KOPT-K1 (cell line): ENCODE results near the gene CD69.
A peak's percentile ranks its signal among the peaks of the same experiment; 100 is the strongest.

Source experiments
- H3K27ac ChIP-seq: fragments of 200-600 bp; sonication (generic); 2 replicates; pipeline ENCODE4 v1.5.1; 2016; ENCODE audit warnings: antibody characterized with exemption, mild to moderate bottlenecking, low read depth, low read length; ENCODE audit not compliant: poor library complexity, severe bottlenecking
- H3K36me3 ChIP-seq: fragments of 200-600 bp; sonication (generic); 2 replicates; pipeline ENCODE4 v1.5.1; 2017; ENCODE audit warnings: antibody characterized with exemption, mild to moderate bottlenecking, low read length, moderate library complexity; ENCODE audit not compliant: insufficient read depth
- H3K9me3 ChIP-seq: fragments of 200-600 bp; sonication (generic); 2 replicates; pipeline ENCODE4 v1.5.1; 2017; ENCODE audit warnings: antibody characterized with exemption, low read length, mild to moderate bottlenecking; ENCODE audit not compliant: insufficient read depth, poor library complexity, severe bottlenecking

CD69 gene

GRCh38 chr12:9760699-9761418, at the start of gene CD69:
Gene CD69 (minus strand): TSS chr12:9760901. CDS start chr12:9760820, 81 bp downstream.
- Histone ChIP-seq H3K27ac (peak within 1 kb of the TSS; percentile 94), H3K9me3 (no peaks in the 10 kb centered on the region), H3K36me3 (peaks cover 10% of the 10 kb centered on the region)

DNA sequence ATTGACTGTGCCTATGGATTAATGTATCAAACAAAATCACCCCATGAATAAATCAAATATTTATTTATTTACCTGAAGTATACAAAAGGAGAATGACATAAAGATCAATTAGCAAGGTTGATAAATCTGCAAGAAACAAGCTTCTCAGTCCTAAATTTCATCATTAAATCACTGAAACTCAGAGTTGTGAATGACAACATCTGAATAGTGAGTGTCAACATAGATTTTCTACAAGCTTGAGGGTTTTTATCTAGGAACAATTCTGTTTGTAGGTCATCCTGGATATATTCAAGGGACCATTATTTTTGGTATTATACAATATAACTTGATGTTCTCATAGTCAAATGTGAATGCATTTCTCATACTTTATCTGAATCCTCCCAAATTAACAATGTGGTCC, 49.2 kb upstream of the CD69 start:
- Histone ChIP-seq H3K27ac (no peak overlapping the region), H3K36me3 (no peaks in the 10 kb centered on the region), H3K9me3 (no peaks in the 10 kb centered on the region)

DNA sequence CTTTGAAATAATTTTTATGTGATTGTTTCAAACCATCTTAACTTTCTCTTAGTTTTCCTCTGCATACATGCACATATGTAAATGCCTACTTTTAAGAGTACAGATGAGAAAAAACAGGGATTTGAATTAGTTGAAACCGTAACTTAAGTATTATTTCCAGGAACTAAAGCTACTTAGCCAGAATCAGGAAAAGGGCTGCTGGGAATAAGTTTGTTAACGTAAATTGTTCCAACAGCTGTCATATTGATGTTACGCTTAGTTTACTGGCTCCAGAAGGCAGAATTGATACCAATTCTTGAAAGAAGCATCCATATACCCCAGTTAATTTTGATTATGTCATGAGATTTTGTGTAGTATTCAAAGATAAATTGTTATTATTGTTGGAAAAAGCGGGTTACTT, 48.6 kb upstream of the CD69 start:
- H3K9me3 ChIP-seq: no peaks in the 10 kb centered on the region
- H3K27ac ChIP-seq: no peak overlapping the region

GRCh38 chr12:9808504-9808903, 47.8 kb upstream of the CD69 start:
- Histone ChIP-seq H3K27ac (no peak overlapping the region), H3K9me3 (no peaks in the 10 kb centered on the region), H3K36me3 (no peaks in the 10 kb centered on the region)

More for the DNA sequence above, 48.6 kb upstream of the CD69 start:
- no peaks in the 10 kb centered on the region for H3K36me3 ChIP-seq

GRCh38 chr12:9806714-9807113, 46.0 kb upstream of the CD69 start:
- Histone ChIP-seq H3K27ac (no peak overlapping the region), H3K9me3 (no peaks in the 10 kb centered on the region), H3K36me3 (no peaks in the 10 kb centered on the region)

DNA sequence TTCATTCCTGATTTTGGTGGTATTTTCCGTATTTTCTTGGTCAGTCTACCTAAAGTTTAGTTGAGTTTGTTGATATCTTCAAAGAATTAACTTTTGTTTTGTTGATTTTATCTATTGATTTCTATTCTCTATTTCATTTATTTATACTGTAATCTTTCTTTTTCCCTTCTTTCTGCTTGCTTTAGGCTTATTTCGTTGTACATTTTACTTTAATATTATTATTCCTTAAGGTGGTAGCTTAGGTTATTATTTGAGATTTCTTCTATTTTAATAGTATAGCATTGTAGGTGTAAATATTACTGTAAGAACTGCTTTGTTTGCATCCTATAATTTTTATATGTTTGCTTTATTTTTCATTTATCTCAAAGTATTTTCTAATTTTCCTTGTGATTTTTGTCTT, 45.2 kb upstream of the CD69 start:
- Histone ChIP-seq H3K36me3 (no peaks in the 10 kb centered on the region), H3K27ac (no peak overlapping the region), H3K9me3 (no peaks in the 10 kb centered on the region)

- H3K36me3 ChIP-seq: no peaks in the 10 kb centered on the region
- H3K27ac ChIP-seq: no peak overlapping the region
- no peaks in the 10 kb centered on the region for H3K9me3 ChIP-seq
Observed at GRCh38 chr12:9799961-9800360, 39.3 kb upstream of the CD69 start.

DNA sequence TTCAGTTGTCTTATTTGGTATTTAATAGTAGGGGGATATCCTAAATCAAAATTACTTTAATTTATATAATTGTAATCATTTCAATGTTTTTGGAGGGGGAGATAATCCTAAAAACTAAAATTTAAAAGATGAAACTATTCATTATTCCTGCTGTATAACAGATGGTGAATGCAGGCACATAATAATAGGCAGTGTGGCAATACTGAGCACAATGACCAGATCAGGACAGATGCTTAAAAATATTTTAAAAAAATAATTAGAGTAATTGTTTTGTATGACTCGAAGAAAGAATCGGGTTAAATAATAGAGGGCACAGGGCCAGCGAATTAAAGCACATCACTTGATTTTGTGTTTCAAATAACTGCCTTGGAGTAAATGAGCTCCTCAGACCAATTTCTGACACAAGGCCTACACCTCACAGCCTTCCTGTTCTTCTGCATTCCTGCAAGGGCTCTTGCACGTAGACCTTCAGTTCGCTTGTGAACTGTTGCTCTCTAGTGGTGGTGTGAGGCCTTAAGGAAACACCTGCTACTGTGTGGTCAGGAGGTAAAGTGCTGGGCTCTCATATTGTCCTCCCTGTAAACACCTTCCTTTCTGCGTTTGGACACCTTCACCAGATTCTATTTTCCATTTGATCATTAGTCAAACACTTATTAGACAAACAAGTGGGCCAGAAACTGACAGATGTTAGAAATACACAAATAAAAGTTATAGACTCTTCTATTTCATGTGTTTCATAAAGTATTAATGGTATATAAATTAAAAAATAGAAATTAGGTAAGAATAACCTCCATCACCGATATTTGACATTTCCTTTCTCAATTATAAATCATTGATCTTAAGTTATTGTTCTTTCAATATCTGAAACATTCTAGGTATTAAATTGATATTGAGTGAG, 37.3 kb upstream of the CD69 start:
- Histone ChIP-seq H3K27ac (peak overlapping the region; percentile 75), H3K9me3 (no peaks in the 10 kb centered on the region), H3K36me3 (no peaks in the 10 kb centered on the region)

GRCh38 chr12:9796971-9797370, 36.3 kb upstream of the CD69 start:
- H3K36me3 ChIP-seq: no peaks in the 10 kb centered on the region
- peak overlapping the region; percentile 75 for H3K27ac ChIP-seq
- no peaks in the 10 kb centered on the region for H3K9me3 ChIP-seq

DNA sequence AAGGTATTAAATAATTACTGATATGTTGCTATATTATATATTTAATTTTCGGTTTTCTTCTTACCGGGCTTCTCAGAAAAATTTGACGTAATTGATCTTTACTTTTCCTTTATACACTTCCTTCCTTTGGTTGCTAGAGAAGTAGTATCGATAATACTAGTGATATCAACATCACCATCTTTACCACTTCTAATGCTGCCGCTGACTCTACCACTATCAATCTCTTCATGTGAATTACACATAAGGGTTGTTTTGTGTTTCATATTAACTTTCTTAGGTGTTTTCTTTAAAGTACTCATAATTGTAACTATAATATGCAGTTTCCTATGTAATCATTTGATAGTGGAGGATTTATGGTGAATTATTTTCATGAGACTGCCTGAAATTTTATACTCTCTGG, 35.6 kb upstream of the CD69 start:
- no peaks in the 10 kb centered on the region for H3K9me3 ChIP-seq
- H3K36me3 ChIP-seq: no peaks in the 10 kb centered on the region
- H3K27ac ChIP-seq: peak overlapping the region; percentile 75

GRCh38 chr12:9795945-9796344, 35.2 kb upstream of the CD69 start:
- Histone ChIP-seq H3K36me3 (no peaks in the 10 kb centered on the region), H3K9me3 (no peaks in the 10 kb centered on the region), H3K27ac (peak overlapping the region; percentile 75)

- peaks cover 4% of the 10 kb centered on the region for H3K9me3 ChIP-seq
- H3K36me3 ChIP-seq: no peaks in the 10 kb centered on the region
- peak overlapping the region; percentile 75 for H3K27ac ChIP-seq
Observed at GRCh38 chr12:9794484-9795093, 33.9 kb upstream of the CD69 start.

DNA sequence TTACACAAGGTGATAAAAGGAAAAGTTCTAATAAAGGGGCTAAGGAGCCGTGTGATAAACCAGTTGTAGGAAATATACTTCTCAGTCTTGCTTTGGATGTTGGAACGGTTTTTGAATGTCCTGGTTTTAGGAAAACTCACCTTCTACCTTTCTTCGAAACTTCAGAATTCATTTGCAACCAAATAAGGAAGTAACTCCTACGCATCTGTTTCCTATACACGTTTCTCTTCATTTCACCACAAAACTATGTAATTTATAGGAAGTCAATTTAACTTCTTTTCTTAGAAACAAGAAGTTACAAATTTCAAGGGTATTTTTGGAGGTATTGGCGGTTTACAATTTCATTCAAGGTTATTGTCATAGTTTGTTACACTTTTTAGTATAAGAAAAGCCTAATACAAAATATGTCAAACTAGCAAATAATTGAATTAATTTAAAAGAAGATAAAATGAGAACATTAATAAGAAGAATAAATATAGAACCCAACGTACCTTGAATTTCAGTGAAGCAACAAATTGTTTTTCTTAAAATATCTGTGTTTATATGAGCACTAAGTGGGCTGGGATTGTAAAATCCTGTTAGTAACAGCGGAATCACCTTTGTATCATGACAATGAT, 33.2 kb upstream of the CD69 start:
- Histone ChIP-seq H3K27ac (peak overlapping the region; percentile 75), H3K36me3 (no peaks in the 10 kb centered on the region), H3K9me3 (peaks cover 4% of the 10 kb centered on the region)

GRCh38 chr12:9792961-9793617, 32.4 kb upstream of the CD69 start:
- Histone ChIP-seq H3K9me3 (peaks cover 4% of the 10 kb centered on the region), H3K36me3 (no peaks in the 10 kb centered on the region), H3K27ac (peak overlapping the region; percentile 75)
